HG02763 (cell line): ENCODE data around the gene SELENOI.

Experiments used
- ATAC-seq: cut with Tn5 transposase; IDR thresholded peaks from one replicate; pipeline ENCODE4 v1.9.1; 2021; ENCODE audit warnings: mild to moderate bottlenecking, moderate library complexity; ENCODE audit not compliant: unreplicated experiment

SELENOI gene

GRCh38 chr2:26401739-26402541, 56.0 kb downstream of the SELENOI start, which contains the start of gene DRC1:
DRC1 (plus strand) TSS chr2:26401920; CDS start chr2:26401990, 70 bp downstream.
- no peak for ATAC-seq

- no peak for ATAC-seq
Measured at GRCh38 chr2:26407526-26407925, 61.6 kb downstream of the SELENOI start.

- ATAC-seq: no peak
Measured at GRCh38 chr2:26409785-26410184, 63.8 kb downstream of the SELENOI start.

- no peak for ATAC-seq
Measured at GRCh38 chr2:26410764-26411243, 64.9 kb downstream of the SELENOI start.

- no peak for ATAC-seq
Measured at GRCh38 chr2:26411419-26411818, 65.5 kb downstream of the SELENOI start.

GRCh38 chr2:26412091-26412673, 66.2 kb downstream of the SELENOI start:
- no peak for ATAC-seq

GRCh38 chr2:26414311-26414710, 68.4 kb downstream of the SELENOI start:
- no peak for ATAC-seq

- ATAC-seq: no peak
Measured at GRCh38 chr2:26421961-26422360, 76.0 kb downstream of the SELENOI start.

- ATAC-seq: no peak
Measured at GRCh38 chr2:26422947-26423629, 77.1 kb downstream of the SELENOI start.

GRCh38 chr2:26423750-26424149, 77.8 kb downstream of the SELENOI start:
- ATAC-seq: no peak

- no peak for ATAC-seq
Measured at GRCh38 chr2:26424221-26424620, 78.3 kb downstream of the SELENOI start.

- ATAC-seq: no peak
Measured at GRCh38 chr2:26428846-26429245, 82.9 kb downstream of the SELENOI start.

- no peak for ATAC-seq
Measured at GRCh38 chr2:26429779-26430578, 84.0 kb downstream of the SELENOI start.

- no peak for ATAC-seq
Measured at GRCh38 chr2:26430826-26431225, 84.9 kb downstream of the SELENOI start.

- no peak for ATAC-seq
Measured at GRCh38 chr2:26432363-26432762, 86.4 kb downstream of the SELENOI start.

GRCh38 chr2:26432859-26433258, 86.9 kb downstream of the SELENOI start:
- no peak for ATAC-seq

- ATAC-seq: no peak
Measured at GRCh38 chr2:26435106-26435505, 89.2 kb downstream of the SELENOI start.

- ATAC-seq: no peak
Measured at GRCh38 chr2:26438526-26438925, 92.6 kb downstream of the SELENOI start.

- no peak for ATAC-seq
Measured at GRCh38 chr2:26438926-26439325, 93.0 kb downstream of the SELENOI start.

GRCh38 chr2:26442301-26442700, 96.4 kb downstream of the SELENOI start:
- ATAC-seq: no peak

- no peak for ATAC-seq
Measured at GRCh38 chr2:26442707-26443106, 96.8 kb downstream of the SELENOI start.
